K562 (cell line): Measurements from ENCODE around the gene NANOG. TPM values are rescaled to one million over a fixed set of nuclear protein-coding genes. Genes with fewer than 3 reads are reported as not detected.

Source experiments
- ATAC-seq: fragments of 200-7000 bp; cut with Tn5 transposase; 3 replicates; pipeline ENCODE4 v1.9.1; 2020; ENCODE audit warnings: moderate library complexity
- BruUV-seq: library from RNA; stranded (reverse); fragments of 400-500 nt; replicated peaks from 2 replicates; lab custom pipeline; 2021; lab: Mats Ljungman, UMichigan
- CTCF ChIA-PET: fragments of 300-600 bp; formaldehyde crosslinking; extraction: SDS; loops from one replicate; lab custom pipeline; 2021; ENCODE audit warnings: low intra/inter-chr PET ratio; lab: Yijun Ruan, JAX
- POLR2A ChIA-PET: fragments of 300-600, 350-650 bp; sonication (Branson Sonifier 250); formaldehyde crosslinking; extraction: SDS; loops from one replicate; lab custom pipeline; 2021; ENCODE audit warnings: antibody characterized with exemption, inconsistent platforms; lab: Yijun Ruan, JAX
- DNase-seq, 4 experiments: peaks; one replicate each; pipeline versions ENCODE4 v3.0.0 to v3.0.0-alpha.2; 2011 to 2018; ENCODE audit warnings: low spot score in 3 of 4, mixed read lengths in 3 of 4; ENCODE audit errors: extremely low read depth in 1 of 4
- FAIRE-seq: peaks from 2 replicates; lab custom pipeline; 2011; peaks lifted over from hg19 to GRCh38; lab: Jason Lieb, UNC
- H2AFZ ChIP-seq: 2 replicates; pipeline ENCODE4 v1.6.0; 2011; ENCODE audit warnings: low read depth, low read length, control low read depth, inconsistent platforms
- H3K27ac ChIP-seq: fragments of 200-600 bp; 3 replicates; pipeline ENCODE4 v1.8.0; 2011; ENCODE audit warnings: low read depth, mild to moderate bottlenecking, control low read depth, inconsistent platforms, low read length, moderate library complexity, mixed read lengths; ENCODE audit errors: extremely low read depth
- H3K27me3 ChIP-seq, 2 experiments: fragments of 300-600 bp in 1 of 2; 2 replicates in 1 of 2; 3 replicates in 1 of 2; pipeline versions ENCODE4 v1.6.0 to v1.8.0; 2011; ENCODE audit warnings: inconsistent platforms in 2 of 2, low read length in 2 of 2, mild to moderate bottlenecking in 1 of 2, mixed read lengths in 1 of 2, moderate library complexity in 1 of 2; ENCODE audit not compliant: control insufficient read depth in 2 of 2, insufficient read depth in 2 of 2
- H3K36me3 ChIP-seq: fragments of 300-600 bp; 3 replicates; pipeline ENCODE4 v1.8.0; 2011; ENCODE audit warnings: mild to moderate bottlenecking, low read length, inconsistent platforms; ENCODE audit not compliant: control insufficient read depth, insufficient read depth
- H3K4me1 ChIP-seq, 2 experiments: fragments of 200-600 bp in 1 of 2; replicated peaks in 1 of 2; 2 replicates in 1 of 2; 3 replicates in 1 of 2; pipeline versions ENCODE4 v1.5.1 to v1.8.0; 2011; ENCODE audit warnings: inconsistent platforms in 2 of 2, low read length in 2 of 2, mild to moderate bottlenecking in 1 of 2, mixed read lengths in 1 of 2, moderate library complexity in 1 of 2; ENCODE audit not compliant: control insufficient read depth in 2 of 2, insufficient read depth in 2 of 2
- H3K4me2 ChIP-seq: 2 replicates; pipeline ENCODE4 v1.6.1; 2011; ENCODE audit warnings: low read length, control low read depth, inconsistent platforms, mixed read lengths; ENCODE audit not compliant: insufficient read depth
- H3K4me3 ChIP-seq: fragments of 200-600 bp; sonication (generic), shearing (Covaris generic); 2 replicates; pipeline ENCODE4 v1.5.1; 2016; ENCODE audit warnings: control low read depth, inconsistent platforms
- H3K79me2 ChIP-seq: fragments of 200-600 bp; 3 replicates; pipeline ENCODE4 v1.8.0; 2011; ENCODE audit warnings: low read length, inconsistent platforms; ENCODE audit not compliant: control insufficient read depth, insufficient read depth
- H3K9ac ChIP-seq, 2 experiments: 2 replicates each; pipeline versions ENCODE4 v1.6.0 to v1.6.1; 2011; ENCODE audit warnings: low read depth in 2 of 2, low read length in 2 of 2, control low read depth in 1 of 2, inconsistent platforms in 1 of 2, mild to moderate bottlenecking in 1 of 2, mixed read lengths in 1 of 2; ENCODE audit not compliant: insufficient read depth in 1 of 2
- H3K9me1 ChIP-seq: one replicate; pipeline ENCODE4 v1.6.0; 2011; ENCODE audit warnings: inconsistent platforms, mild to moderate bottlenecking, low read length, moderate library complexity; ENCODE audit not compliant: control insufficient read depth, insufficient read depth
- H3K9me3 ChIP-seq: replicated peaks from 2 replicates; pipeline ENCODE4 v1.5.1; 2011; ENCODE audit warnings: low read depth, low read length, inconsistent platforms; ENCODE audit not compliant: control insufficient read depth, insufficient read depth
- H4K20me1 ChIP-seq: replicated peaks from 2 replicates; pipeline ENCODE4 v1.6.1; 2011; ENCODE audit warnings: low read length, inconsistent platforms, mixed read lengths; ENCODE audit not compliant: control insufficient read depth, insufficient read depth
- AFF1 ChIP-seq, 2 experiments: fragments of 450-650 bp; IDR thresholded peaks; 2 replicates each; pipeline ENCODE4 v1.6.1; 2018; ENCODE audit warnings: mild to moderate bottlenecking in 2 of 2, low read depth in 1 of 2; ENCODE audit not compliant: partially characterized antibody in 2 of 2
- BRD4 ChIP-seq: fragments of 200-600 bp; sonication (generic); IDR thresholded peaks from 2 replicates; pipeline ENCODE4 v1.6.1; 2017; ENCODE audit warnings: inconsistent platforms
- ELK3 ChIP-seq: fragments of 450-650 bp; formaldehyde crosslinking; IDR thresholded peaks from 2 replicates; pipeline ENCODE4 v1.4.0; 2020; ENCODE audit warnings: mild to moderate bottlenecking
- IFI16 ChIP-seq: fragments of 250-450 bp; sonication (Bioruptor Pico); IDR thresholded peaks from 2 replicates; pipeline ENCODE4 v2.1.2; 2022; ENCODE audit warnings: mild to moderate bottlenecking, inconsistent platforms
- KDM1A ChIP-seq, 2 experiments: fragments of 450-650 bp; IDR thresholded peaks; 2 replicates each; pipeline ENCODE4 v1.6.1; 2016; ENCODE audit warnings: mild to moderate bottlenecking in 2 of 2
- NR2F6 ChIP-seq: fragments of 450-650 bp; formaldehyde crosslinking; IDR thresholded peaks from 2 replicates; pipeline ENCODE4 v1.4.0; 2020; ENCODE audit warnings: mild to moderate bottlenecking
- RBM14 ChIP-seq: fragments of 200-400 bp; formaldehyde crosslinking; IDR thresholded peaks from 2 replicates; pipeline ENCODE4 v1.6.1; 2018; ENCODE audit warnings: low read depth, mild to moderate bottlenecking, low read length, moderate library complexity, borderline replicate concordance; ENCODE audit not compliant: insufficient read depth
- SP2 ChIP-seq: IDR thresholded peaks from 2 replicates; pipeline ENCODE4 v1.6.1; 2011; ENCODE audit warnings: mild to moderate bottlenecking, low read depth, low read length, moderate library complexity; ENCODE audit not compliant: poor library complexity, severe bottlenecking; ENCODE audit errors: extremely low read depth
- TCF15 ChIP-seq: fragments of 250-450 bp; sonication (Bioruptor Pico); IDR thresholded peaks from 2 replicates; pipeline ENCODE4 v1.8.0; 2022; ENCODE audit warnings: moderate library complexity, mild to moderate bottlenecking, inconsistent platforms
- ZNF384 ChIP-seq: IDR thresholded peaks from 2 replicates; pipeline ENCODE4 v1.6.1; 2012; ENCODE audit warnings: low read depth, low read length, improper control_type of control experiment
- ZNF395 ChIP-seq: fragments of 200-800 bp; sonication (Bioruptor generic); IDR thresholded peaks from 2 replicates; pipeline ENCODE4 v1.6.1; 2017; ENCODE audit warnings: missing genetic modification characterization, missing compliant biosample characterization
- WGBS: fragments of 100-300 bp; shearing (Covaris generic); methylation state at CpG from one replicate; pipeline ENCODE4 v1.1.6; 2016; ENCODE audit warnings: low coverage, mixed read lengths; ENCODE audit not compliant: insufficient coverage; ENCODE audit errors: missing lambda C conversion rate; 5-methylcytosine and 5-hydroxymethylcytosine counted together
- in situ Hi-C: fragments of 300-500 bp; cut with MboI; formaldehyde crosslinking; loops from 4 replicates; pipeline ENCODE4 v1.15.0; 2018; ENCODE audit warnings: inconsistent platforms, mixed read lengths
- intact Hi-C: fragments of 100-400 bp; cut with micrococcal nuclease; formaldehyde crosslinking; loops from 2 replicates; pipeline ENCODE4 v1.14.2; 2022
- polyA plus RNA-seq, 8 experiments: library from polyadenylated mRNA; depleted of rRNA in 4 of 8; stranded (reverse) in 5 of 8; unstranded in 3 of 8; fragments of >200 nt; fragmentation: Nextera tagmentation in 2 of 8; fragmentation: Illumina TruSeq in 1 of 8; extraction: Ambion mirVana in 2 of 8; extraction: Trizol in 1 of 8; gene quantifications; 2 replicates each; pipeline versions ENCODE4 v1.2.1 to v1.2.3, GENCODE V29; 2011 to 2014; ENCODE audit warnings: inconsistent platforms in 1 of 8, missing spikeins in 1 of 8
- total RNA-seq, 7 experiments: library from RNA; depleted of rRNA in 6 of 7; stranded (reverse); fragments of >200 nt in 6 of 7; fragmentation: Illumina TruSeq in 2 of 7; extraction: Trizol in 2 of 7; gene quantifications; 2 replicates each; pipeline versions ENCODE4 v1.2.1 to v1.2.3, GENCODE V29; 2011 to 2021; ENCODE audit warnings: low replicate concordance in 1 of 7

The NANOG gene
- total and polyA plus RNA-seq, 9 of the 15 experiments (the other 6 are each of a cell fraction or from before 2014, with no cell fraction given), result 0.04 TPM; not detected in 8

GRCh38 chr12:7787574-7788293, 1.5 kb upstream of the NANOG start (continued):
- TF ChIP-seq ELK3 (CRISPR knock-in tag), result no peak
- TF ChIP-seq KDM1A (IDR thresholded peaks at IDR 0.05), result no peak
- TF ChIP-seq ZNF395 (CRISPR knock-in tag), result no peak
- TF ChIP-seq IFI16 (CRISPR knock-in tag), result no peak
- TF ChIP-seq, all 486 proteins: peak for 0

- H3K79me2 ChIP-seq, result no peaks in the 10 kb centered on the region
- no peak overlapping the region for H3K4me2 ChIP-seq
These were observed 925 bp upstream of the NANOG start for GRCh38 chr12:7788294-7788660.

More at GRCh38 chr12:7788294-7788660, 925 bp upstream of the NANOG start:
- intact Hi-C loops, result no loop called here
- DNase-seq, result no peak
- no TSS peak for BruUV-seq
- H3K4me3 ChIP-seq, result no peak overlapping the region
- CTCF ChIA-PET, result no interaction called here
- H3K4me1 ChIP-seq, result no peaks in the 10 kb centered on the region
- no peak overlapping the region for H3K27ac ChIP-seq
- H3K9me1 ChIP-seq, result no peaks in the 10 kb centered on the region
- H2AFZ ChIP-seq, result no peak overlapping the region
- H4K20me1 ChIP-seq, result no peaks in the 10 kb centered on the region
- TF ChIP-seq TCF15, result no peak
- no peak for TF ChIP-seq SP2
- TF ChIP-seq NR2F6 (CRISPR knock-in tag), result no peak
- TF ChIP-seq AFF1 (IDR thresholded peaks at IDR 0.05; ENCODE audit: low read depth in 1 of 2, partially characterized antibody in 2 of 2), result no peak
- no peak for TF ChIP-seq BRD4
- TF ChIP-seq RBM14, result no peak
- no peak for TF ChIP-seq ZNF384
- no peak for FAIRE-seq
- H3K27me3 ChIP-seq, result peaks cover 2 to 10% of the 10 kb centered on the region in 2 experiments; a peak in 3 of 5 replicates
- POLR2A ChIA-PET, result no interaction called here
- no peak for ATAC-seq
- no peaks in the 10 kb centered on the region for H3K36me3 ChIP-seq
- H3K9me3 ChIP-seq, result no peaks in the 10 kb centered on the region
- WGBS, result 0% methylated on average over 4 of the region's 4 CpGs
- H3K9ac ChIP-seq, result no peak overlapping the region
- in situ Hi-C loops, result no loop called here
